ENCODE data around the gene NCK2. TPM values are rescaled to one million over a fixed set of nuclear protein-coding genes. Genes with fewer than 3 reads are reported as not detected.

The NCK2 gene
- total RNA-seq, 4 donors from 2014 or later: 32.6 to 43.7 (median 38.7) TPM

GRCh38 chr2:105734762-105735538, 9.8 kb upstream of the NCK2 start:
- TF ChIP-seq CTCF (IDR thresholded peaks at IDR 0.05): no peak
- ATAC-seq (ENCODE audit: low FRiP score) (no peak), DNase-seq (ENCODE audit: low spot score) (no peak)

- DNase-seq (ENCODE audit: low spot score) (no peak), ATAC-seq (ENCODE audit: low FRiP score) (no peak)
- no peak for TF ChIP-seq CTCF (IDR thresholded peaks at IDR 0.05)
Measured at GRCh38 chr2:105736145-105736544, 8.6 kb upstream of the NCK2 start.

GRCh38 chr2:105737980-105738657, 6.6 kb upstream of the NCK2 start:
- TF ChIP-seq CTCF (IDR thresholded peaks at IDR 0.05): no peak
- ATAC-seq (ENCODE audit: low FRiP score): no peak
- DNase-seq (ENCODE audit: low spot score): no peak

- TF ChIP-seq CTCF (IDR thresholded peaks at IDR 0.05): no peak
- DNase-seq (ENCODE audit: low spot score): no peak
- no peak for ATAC-seq (ENCODE audit: low FRiP score)
Measured at GRCh38 chr2:105738658-105739241, 6.0 kb upstream of the NCK2 start.

- ATAC-seq (ENCODE audit: low FRiP score): no peak
- no peak for TF ChIP-seq CTCF (IDR thresholded peaks at IDR 0.05)
- no peak for DNase-seq (ENCODE audit: low spot score)
Measured at GRCh38 chr2:105739426-105739825, 5.3 kb upstream of the NCK2 start.

- TF ChIP-seq CTCF (IDR thresholded peaks at IDR 0.05): no peak
Measured at GRCh38 chr2:105739944-105740530, 4.7 kb upstream of the NCK2 start.

More at GRCh38 chr2:105739944-105740530, 4.7 kb upstream of the NCK2 start:
- DNase-seq (ENCODE audit: low spot score): no peak
- ATAC-seq (ENCODE audit: low FRiP score): no peak
